Panc1 (cell line): ENCODE results near the gene DRAXIN.
A peak's percentile ranks its signal among the peaks of the same experiment; 100 is the strongest.

Experiments
- POLR2AphosphoS5 ChIP-seq: IDR thresholded peaks from 2 replicates; pipeline ENCODE4 v1.6.1; 2012; ENCODE audit warnings: mild to moderate bottlenecking, low read depth, low read length, moderate library complexity
- SIN3A ChIP-seq: IDR thresholded peaks from 2 replicates; pipeline ENCODE4 v1.6.1; 2012; ENCODE audit warnings: low read depth, mild to moderate bottlenecking, low read length, moderate library complexity, borderline replicate concordance; ENCODE audit not compliant: insufficient read depth
- TCF7L2 ChIP-seq: IDR thresholded peaks from 2 replicates; pipeline ENCODE4 v1.6.1; 2011; ENCODE audit warnings: mild to moderate bottlenecking, low read depth, low read length, inconsistent platforms
- TF ChIP-seq, protein P1 (sequence below): fragments of 450-650 bp; IDR thresholded peaks from 2 replicates; pipeline ENCODE4 v1.5.1; 2017; ENCODE audit warnings: mild to moderate bottlenecking

DNA sequence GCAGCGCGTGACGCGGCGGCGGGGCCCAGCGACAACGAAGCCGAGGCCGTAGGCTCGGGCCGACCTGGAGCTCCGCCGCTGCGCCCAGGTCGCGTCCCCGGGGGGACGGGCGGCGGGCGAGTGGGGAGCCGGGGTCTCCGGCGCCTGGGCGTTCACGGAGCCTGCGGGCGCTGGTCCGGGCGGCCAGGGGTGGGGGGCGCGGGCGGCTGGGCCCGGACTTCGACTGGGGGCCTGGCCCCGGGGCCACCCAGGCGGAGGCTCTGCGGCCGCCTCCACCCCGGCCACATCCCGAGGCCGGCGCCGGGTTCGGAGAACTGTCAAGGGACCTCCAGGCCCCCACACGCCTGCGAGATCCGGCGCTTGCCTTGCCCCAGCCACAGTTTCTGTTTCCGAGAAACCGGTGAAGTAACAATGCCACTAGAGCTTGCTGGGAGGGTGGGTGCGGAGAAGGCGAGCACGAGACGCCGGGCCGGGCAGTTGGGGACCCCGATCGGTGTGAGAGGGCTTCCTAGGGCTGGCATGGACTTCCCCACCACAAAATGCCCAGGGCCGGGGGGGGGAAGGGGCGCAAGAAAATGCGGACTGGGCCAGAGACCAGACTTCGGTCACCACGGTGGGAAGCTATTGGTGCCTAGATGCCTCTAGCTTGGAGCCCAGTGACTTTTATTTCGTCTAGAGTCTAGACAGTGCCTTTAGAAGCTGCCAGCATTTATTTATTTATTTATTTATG is 27.0 kb upstream of the DRAXIN start:
- TF ChIP-seq, protein P1, sequence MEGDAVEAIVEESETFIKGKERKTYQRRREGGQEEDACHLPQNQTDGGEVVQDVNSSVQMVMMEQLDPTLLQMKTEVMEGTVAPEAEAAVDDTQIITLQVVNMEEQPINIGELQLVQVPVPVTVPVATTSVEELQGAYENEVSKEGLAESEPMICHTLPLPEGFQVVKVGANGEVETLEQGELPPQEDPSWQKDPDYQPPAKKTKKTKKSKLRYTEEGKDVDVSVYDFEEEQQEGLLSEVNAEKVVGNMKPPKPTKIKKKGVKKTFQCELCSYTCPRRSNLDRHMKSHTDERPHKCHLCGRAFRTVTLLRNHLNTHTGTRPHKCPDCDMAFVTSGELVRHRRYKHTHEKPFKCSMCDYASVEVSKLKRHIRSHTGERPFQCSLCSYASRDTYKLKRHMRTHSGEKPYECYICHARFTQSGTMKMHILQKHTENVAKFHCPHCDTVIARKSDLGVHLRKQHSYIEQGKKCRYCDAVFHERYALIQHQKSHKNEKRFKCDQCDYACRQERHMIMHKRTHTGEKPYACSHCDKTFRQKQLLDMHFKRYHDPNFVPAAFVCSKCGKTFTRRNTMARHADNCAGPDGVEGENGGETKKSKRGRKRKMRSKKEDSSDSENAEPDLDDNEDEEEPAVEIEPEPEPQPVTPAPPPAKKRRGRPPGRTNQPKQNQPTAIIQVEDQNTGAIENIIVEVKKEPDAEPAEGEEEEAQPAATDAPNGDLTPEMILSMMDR = no peak
- TF ChIP-seq TCF7L2 = no peak
- no peak; the same call in 1 of the 2 replicates for TF ChIP-seq POLR2AphosphoS5
- 0 out of 2 replicates have a peak, but pooled peaks have one; percentile 25 for TF ChIP-seq SIN3A
